ENCODE data around the gene RNF187.

DNA sequence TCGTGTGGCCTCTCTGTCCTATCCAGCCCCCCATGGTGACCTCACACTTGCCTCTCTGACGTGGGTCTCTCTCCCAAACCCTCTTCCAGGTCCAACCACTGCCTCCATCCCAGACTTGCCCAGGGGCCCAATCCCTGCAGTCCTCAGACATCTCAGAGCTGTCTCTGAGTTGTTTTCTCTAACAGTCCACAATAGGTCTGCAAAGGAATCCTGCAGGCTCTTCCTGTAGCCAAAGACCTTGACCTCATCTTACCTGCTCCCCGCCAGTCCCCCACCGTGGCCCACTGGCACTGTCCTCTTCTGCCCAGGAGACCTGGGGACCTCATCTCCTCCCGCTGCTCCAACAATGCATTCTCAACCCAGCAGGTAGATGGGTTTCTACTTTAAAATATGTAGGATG, 10.0 kb downstream of the RNF187 start:
- TF ChIP-seq POLR2A (IDR thresholded peaks at IDR 0.05; ENCODE audit: low read length) (no peak), RFX5 (IDR thresholded peaks at IDR 0.05) (no peak), ESRRA (IDR thresholded peaks at IDR 0.05; ENCODE audit: borderline replicate concordance, low read length) (no peak), EP300 (IDR thresholded peaks at IDR 0.05) (no peak), MYC (IDR thresholded peaks at IDR 0.05; ENCODE audit: borderline replicate concordance, low read length) (no peak), MAFK (IDR thresholded peaks at IDR 0.05; ENCODE audit: partially characterized antibody) (no peak), JUN (IDR thresholded peaks at IDR 0.05) (no peak), RAD21 (conservative IDR thresholded peaks at IDR 0.05 in 1 of 2, IDR thresholded peaks at IDR 0.05 in 1 of 2) (no peak)
- TF ChIP-seq, protein P1, sequence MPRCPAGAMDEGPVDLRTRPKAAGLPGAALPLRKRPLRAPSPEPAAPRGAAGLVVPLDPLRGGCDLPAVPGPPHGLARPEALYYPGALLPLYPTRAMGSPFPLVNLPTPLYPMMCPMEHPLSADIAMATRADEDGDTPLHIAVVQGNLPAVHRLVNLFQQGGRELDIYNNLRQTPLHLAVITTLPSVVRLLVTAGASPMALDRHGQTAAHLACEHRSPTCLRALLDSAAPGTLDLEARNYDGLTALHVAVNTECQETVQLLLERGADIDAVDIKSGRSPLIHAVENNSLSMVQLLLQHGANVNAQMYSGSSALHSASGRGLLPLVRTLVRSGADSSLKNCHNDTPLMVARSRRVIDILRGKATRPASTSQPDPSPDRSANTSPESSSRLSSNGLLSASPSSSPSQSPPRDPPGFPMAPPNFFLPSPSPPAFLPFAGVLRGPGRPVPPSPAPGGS (IDR thresholded peaks at IDR 0.05), result no peak
- TF ChIP-seq, protein P2, sequence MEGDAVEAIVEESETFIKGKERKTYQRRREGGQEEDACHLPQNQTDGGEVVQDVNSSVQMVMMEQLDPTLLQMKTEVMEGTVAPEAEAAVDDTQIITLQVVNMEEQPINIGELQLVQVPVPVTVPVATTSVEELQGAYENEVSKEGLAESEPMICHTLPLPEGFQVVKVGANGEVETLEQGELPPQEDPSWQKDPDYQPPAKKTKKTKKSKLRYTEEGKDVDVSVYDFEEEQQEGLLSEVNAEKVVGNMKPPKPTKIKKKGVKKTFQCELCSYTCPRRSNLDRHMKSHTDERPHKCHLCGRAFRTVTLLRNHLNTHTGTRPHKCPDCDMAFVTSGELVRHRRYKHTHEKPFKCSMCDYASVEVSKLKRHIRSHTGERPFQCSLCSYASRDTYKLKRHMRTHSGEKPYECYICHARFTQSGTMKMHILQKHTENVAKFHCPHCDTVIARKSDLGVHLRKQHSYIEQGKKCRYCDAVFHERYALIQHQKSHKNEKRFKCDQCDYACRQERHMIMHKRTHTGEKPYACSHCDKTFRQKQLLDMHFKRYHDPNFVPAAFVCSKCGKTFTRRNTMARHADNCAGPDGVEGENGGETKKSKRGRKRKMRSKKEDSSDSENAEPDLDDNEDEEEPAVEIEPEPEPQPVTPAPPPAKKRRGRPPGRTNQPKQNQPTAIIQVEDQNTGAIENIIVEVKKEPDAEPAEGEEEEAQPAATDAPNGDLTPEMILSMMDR (IDR thresholded peaks at IDR 0.05), result no peak
- TF ChIP-seq, protein P3, sequence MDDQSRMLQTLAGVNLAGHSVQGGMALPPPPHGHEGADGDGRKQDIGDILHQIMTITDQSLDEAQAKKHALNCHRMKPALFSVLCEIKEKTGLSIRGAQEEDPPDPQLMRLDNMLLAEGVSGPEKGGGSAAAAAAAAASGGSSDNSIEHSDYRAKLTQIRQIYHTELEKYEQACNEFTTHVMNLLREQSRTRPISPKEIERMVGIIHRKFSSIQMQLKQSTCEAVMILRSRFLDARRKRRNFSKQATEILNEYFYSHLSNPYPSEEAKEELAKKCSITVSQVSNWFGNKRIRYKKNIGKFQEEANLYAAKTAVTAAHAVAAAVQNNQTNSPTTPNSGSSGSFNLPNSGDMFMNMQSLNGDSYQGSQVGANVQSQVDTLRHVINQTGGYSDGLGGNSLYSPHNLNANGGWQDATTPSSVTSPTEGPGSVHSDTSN (IDR thresholded peaks at IDR 0.05), result no peak
- TF ChIP-seq, protein P4, sequence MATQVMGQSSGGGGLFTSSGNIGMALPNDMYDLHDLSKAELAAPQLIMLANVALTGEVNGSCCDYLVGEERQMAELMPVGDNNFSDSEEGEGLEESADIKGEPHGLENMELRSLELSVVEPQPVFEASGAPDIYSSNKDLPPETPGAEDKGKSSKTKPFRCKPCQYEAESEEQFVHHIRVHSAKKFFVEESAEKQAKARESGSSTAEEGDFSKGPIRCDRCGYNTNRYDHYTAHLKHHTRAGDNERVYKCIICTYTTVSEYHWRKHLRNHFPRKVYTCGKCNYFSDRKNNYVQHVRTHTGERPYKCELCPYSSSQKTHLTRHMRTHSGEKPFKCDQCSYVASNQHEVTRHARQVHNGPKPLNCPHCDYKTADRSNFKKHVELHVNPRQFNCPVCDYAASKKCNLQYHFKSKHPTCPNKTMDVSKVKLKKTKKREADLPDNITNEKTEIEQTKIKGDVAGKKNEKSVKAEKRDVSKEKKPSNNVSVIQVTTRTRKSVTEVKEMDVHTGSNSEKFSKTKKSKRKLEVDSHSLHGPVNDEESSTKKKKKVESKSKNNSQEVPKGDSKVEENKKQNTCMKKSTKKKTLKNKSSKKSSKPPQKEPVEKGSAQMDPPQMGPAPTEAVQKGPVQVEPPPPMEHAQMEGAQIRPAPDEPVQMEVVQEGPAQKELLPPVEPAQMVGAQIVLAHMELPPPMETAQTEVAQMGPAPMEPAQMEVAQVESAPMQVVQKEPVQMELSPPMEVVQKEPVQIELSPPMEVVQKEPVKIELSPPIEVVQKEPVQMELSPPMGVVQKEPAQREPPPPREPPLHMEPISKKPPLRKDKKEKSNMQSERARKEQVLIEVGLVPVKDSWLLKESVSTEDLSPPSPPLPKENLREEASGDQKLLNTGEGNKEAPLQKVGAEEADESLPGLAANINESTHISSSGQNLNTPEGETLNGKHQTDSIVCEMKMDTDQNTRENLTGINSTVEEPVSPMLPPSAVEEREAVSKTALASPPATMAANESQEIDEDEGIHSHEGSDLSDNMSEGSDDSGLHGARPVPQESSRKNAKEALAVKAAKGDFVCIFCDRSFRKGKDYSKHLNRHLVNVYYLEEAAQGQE (IDR thresholded peaks at IDR 0.05), result no peak

Measured in A549 (cell line).